ENCODE results near the gene CAPZB.

Gene CAPZB

DNA sequence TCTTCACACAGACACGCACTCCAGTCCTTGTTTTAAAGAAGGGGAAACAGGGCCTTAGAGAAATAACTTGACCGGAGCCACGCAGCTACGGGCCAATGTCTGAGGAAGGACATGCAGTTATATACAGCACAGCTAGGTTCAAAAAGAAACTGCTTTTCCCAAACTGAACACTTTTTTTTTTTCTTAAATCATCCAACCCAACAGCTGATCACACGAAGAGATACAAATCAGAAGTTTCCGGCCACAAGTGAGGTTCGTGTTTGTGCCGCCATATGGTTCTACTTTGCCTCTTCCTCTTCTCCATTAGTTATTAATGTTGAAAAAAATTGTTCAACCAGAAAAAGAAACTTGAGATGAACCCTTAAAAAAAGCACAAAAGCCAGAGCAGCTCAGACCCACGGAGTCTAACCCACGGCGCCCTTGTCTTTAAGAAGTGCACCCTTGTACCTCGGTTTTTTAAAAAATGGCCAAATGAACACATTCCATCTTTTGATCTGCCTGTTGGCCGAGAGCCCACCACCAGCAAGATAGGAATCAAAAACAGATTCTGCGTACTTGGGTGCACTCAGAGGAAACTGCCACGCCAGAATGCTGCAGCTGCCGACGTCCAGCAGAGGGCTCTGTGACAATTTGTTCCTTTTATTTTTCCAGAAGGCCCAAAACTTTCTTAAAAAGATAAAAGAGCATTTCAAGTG is 94.3 kb downstream of the CAPZB start:
- peak; percentile 94 for DNase-seq (ENCODE audit: low read depth)
- TF ChIP-seq, protein P1, sequence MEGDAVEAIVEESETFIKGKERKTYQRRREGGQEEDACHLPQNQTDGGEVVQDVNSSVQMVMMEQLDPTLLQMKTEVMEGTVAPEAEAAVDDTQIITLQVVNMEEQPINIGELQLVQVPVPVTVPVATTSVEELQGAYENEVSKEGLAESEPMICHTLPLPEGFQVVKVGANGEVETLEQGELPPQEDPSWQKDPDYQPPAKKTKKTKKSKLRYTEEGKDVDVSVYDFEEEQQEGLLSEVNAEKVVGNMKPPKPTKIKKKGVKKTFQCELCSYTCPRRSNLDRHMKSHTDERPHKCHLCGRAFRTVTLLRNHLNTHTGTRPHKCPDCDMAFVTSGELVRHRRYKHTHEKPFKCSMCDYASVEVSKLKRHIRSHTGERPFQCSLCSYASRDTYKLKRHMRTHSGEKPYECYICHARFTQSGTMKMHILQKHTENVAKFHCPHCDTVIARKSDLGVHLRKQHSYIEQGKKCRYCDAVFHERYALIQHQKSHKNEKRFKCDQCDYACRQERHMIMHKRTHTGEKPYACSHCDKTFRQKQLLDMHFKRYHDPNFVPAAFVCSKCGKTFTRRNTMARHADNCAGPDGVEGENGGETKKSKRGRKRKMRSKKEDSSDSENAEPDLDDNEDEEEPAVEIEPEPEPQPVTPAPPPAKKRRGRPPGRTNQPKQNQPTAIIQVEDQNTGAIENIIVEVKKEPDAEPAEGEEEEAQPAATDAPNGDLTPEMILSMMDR (conservative IDR thresholded peaks at IDR 0.05; ENCODE audit: low read depth, low read length) = peak; percentile 95
- H3K4me3 ChIP-seq (ENCODE audit: low read depth, low read length) = no peak overlapping the region

DNA sequence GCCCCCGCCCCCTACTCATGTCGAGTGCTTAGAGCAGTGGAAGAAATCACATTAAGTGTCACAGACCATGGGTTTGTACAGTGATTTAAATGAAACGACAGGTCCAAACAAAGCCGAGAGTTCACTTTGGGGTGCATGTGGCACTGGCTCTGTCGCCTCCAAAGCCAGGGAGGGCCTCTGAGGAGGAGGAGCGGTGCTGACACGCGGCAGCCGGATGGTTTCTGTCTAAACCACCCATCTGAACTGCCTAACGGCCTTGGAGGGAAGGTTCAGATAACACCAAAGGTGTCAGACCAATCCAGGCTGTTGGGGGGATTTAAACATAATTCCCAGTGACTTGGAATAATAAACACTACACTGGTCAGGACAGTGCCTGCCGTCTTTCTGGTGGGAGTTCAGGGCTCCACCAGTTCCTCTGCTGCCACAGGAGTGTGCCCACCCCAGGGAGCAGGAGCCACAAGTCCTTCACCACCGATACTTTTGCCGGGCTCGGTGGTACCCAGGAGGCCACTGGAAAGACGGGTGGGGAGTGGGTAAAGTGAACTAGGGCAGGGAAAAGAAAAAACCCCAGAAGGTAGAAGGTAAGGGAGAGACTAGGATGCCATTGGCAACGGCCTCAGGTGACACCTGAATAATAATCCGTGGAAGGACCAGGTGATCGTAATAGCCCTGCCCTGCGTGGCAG is 95.0 kb downstream of the CAPZB start:
- peak; percentile 30 for DNase-seq (ENCODE audit: low read depth)
- TF ChIP-seq, protein P1 (conservative IDR thresholded peaks at IDR 0.05; ENCODE audit: low read depth, low read length) = no peak
- H3K4me3 ChIP-seq (ENCODE audit: low read depth, low read length) = no peak overlapping the region

DNA sequence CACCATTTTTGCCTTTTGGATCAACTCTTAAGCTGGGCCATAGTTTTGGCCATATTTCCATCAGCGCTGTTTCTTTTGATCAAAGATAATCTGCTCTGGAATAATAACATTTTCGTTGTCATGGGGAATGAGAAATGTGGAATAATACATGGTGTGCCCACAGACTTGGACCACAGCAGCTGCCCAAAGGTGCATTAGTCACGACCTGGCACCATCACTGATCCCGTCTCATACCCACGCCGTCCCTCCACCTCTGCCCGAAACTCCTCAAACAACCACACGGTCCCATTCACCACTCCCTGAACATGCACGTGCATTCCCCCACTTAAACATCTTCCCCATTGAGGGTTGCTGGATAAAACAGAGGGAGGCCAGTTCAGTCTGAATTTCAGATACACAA is 96.4 kb downstream of the CAPZB start:
- TF ChIP-seq, protein P1 (conservative IDR thresholded peaks at IDR 0.05; ENCODE audit: low read depth, low read length) = no peak
- H3K4me3 ChIP-seq (ENCODE audit: low read depth, low read length) = no peak overlapping the region
- DNase-seq (ENCODE audit: low read depth) = no peak

DNA sequence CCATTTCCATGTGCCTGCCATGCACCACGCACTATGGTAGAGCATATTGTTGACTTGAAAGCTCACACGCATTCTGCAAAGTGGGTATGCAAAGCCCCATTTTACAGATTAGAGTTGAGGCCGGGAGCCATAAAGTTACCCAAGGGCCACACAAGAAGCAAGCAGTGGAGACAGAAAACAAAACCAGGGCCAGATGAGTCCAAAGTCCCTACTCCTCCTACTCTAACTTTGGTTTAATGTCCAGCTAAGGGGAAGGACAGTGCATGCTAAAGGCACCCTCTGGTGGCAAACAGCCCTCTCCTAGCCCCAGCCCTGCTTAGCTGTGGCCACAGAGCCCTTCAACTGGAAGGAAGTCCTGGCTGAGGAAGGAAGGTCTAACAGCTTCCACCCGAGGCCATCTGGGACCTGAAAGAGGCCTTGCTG is 98.3 kb downstream of the CAPZB start:
- H3K4me3 ChIP-seq (ENCODE audit: low read depth, low read length) = no peak overlapping the region
- no peak for DNase-seq (ENCODE audit: low read depth)
- TF ChIP-seq, protein P1 (conservative IDR thresholded peaks at IDR 0.05; ENCODE audit: low read depth, low read length) = no peak

DNA sequence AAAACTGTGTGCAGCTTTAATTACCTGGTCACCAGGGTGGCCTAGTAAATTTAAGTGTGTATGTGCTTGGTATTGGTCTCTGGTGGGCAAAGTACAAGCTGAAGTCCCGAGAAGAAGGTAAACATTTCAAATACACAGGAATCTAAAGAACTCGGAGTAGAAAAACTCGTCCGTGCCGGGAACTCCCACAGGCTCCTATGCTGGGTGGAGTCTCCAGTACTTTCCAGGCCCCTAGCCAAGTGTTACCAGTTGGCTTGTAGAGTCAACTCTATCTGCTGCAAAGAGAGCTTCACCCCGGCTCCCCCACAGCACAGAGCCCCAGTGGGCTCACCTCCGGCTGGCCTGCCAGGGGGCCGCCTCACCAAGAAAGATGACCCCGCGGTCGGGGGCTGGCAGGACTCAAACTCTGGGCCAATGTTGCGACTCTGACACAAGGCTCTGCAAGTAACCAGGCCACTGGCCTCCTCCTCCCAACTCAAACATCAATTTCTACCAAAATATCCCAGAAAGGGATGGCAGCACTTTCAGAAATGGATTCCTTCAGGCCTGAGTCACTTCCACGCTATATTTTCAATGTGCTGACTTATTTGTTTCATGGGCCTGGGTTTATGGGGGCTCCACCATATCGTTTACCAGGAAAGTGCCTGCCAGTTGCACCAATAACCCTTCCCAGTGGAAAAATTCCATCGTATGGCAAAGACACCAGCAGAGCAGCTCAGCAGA is 99.3 kb downstream of the CAPZB start:
- TF ChIP-seq, protein P1 (conservative IDR thresholded peaks at IDR 0.05; ENCODE audit: low read depth, low read length) = no peak
- DNase-seq (ENCODE audit: low read depth) = peak; percentile 91
- H3K4me3 ChIP-seq (ENCODE audit: low read depth, low read length) = no peak overlapping the region

DNA sequence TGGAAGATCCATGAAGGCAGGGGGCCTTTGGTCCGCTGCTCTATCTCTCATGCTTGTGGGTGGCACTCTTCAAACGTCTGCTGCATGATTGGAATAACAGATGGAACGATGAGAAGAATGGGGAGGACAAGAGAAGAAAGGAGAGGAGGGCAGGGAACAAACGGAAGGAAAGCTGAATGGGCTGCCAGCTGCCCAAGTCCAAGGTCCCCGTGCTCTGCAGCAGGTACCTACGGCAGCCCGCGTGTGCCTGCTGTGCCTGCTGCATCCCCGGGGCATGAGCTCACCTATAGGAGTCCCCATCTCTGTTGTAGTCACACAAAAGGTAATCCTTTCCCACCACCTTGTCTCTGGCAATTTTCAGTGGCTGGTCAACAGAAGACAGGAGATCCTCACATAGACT is 100.1 kb downstream of the CAPZB start:
- no peak for DNase-seq (ENCODE audit: low read depth)
- no peak overlapping the region for H3K4me3 ChIP-seq (ENCODE audit: low read depth, low read length)
- TF ChIP-seq, protein P1 (conservative IDR thresholded peaks at IDR 0.05; ENCODE audit: low read depth, low read length) = no peak

Measured in choroid plexus epithelial cell (primary cell).